ENCODE data around the gene JUNB.
A peak's percentile ranks its signal among the peaks of the same experiment; 100 is the strongest.
"Not testable (repeated sequence)": the region's sequence is repeated elsewhere in the genome, so short reads cannot be mapped to it uniquely, and the experiment has no call there.

JUNB gene

GRCh38 chr19:12817188-12817587, 25.9 kb downstream of the JUNB start:
- peaks cover 12% of the 10 kb centered on the region for H3K36me3 Mint-ChIP-seq (ENCODE audit: insufficient read depth)
- ATAC-seq (replicated peaks; ENCODE audit: extremely low read depth, poor library complexity, severe bottlenecking); H3K4me3 Mint-ChIP-seq; H3K27ac Mint-ChIP-seq (ENCODE audit: low read depth); H3K4me1 Mint-ChIP-seq; DNase-seq (ENCODE audit: low spot score in 2 of 2); H3K27me3 Mint-ChIP-seq; H3K9me3 Mint-ChIP-seq: not testable (repeated sequence)

GRCh38 chr19:12817810-12818209, 26.5 kb downstream of the JUNB start:
- H3K4me1 Mint-ChIP-seq; H3K4me3 Mint-ChIP-seq; DNase-seq (ENCODE audit: low spot score in 2 of 2); H3K36me3 Mint-ChIP-seq (ENCODE audit: insufficient read depth); H3K27me3 Mint-ChIP-seq; H3K27ac Mint-ChIP-seq (ENCODE audit: low read depth); ATAC-seq (replicated peaks; ENCODE audit: extremely low read depth, poor library complexity, severe bottlenecking); H3K9me3 Mint-ChIP-seq: not testable (repeated sequence)

GRCh38 chr19:12821761-12822160, 30.5 kb downstream of the JUNB start:
- no peaks in the 10 kb centered on the region for H3K36me3 Mint-ChIP-seq (ENCODE audit: insufficient read depth)
- DNase-seq (ENCODE audit: low spot score in 2 of 2) (no peak), ATAC-seq (replicated peaks; ENCODE audit: extremely low read depth, poor library complexity, severe bottlenecking) (no peak)
- H3K4me1 Mint-ChIP-seq = peaks cover 8% of the 10 kb centered on the region
- peaks cover 23% of the 10 kb centered on the region for H3K27me3 Mint-ChIP-seq
- H3K4me3 Mint-ChIP-seq = no peak overlapping the region
- H3K27ac Mint-ChIP-seq (ENCODE audit: low read depth) = no peak overlapping the region
- H3K9me3 Mint-ChIP-seq = no peaks in the 10 kb centered on the region

DNA sequence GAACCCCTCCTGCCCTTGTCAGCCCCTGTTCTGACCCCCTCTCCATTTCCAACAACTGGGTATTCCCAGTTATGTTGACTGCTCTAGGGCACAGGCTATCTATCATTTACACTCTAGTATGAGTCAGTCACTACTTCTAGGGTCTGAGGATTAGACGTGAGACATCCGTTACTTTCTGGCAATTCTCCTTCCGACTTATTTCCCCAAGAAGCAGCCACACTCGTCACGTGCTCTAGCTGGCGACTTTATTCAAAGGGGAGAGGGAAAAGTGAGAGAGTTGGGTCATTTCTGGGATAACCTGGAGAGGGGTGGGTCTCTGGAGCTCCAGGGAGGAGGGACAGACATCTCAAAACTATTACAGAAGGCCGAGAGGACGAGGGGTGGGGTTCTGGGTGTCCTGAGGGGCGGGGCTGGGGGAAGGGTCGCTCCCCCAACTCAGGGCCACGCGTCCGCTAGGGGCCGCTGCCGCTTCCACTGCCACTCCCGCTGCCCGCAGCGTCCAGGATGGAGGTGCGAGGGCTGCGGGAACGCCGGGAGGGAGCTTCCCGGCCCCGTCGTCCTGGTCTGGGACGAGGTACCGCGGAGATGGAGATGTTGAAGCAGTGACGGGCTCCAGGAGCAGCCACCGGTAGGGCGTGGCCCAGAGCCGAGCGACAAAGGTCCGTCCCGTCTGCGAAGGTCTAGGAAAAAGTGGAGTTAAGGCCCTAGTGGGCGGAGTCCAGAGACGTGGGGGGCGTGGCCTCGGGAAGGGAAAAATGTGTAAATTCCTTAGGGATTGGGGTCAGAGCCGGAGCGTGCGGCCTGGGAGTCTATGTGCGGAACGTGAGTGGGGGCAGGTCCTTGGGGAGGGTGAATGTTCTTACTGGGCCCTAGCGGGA, 34.2 kb downstream of the JUNB start:
- Mint-ChIP-seq H3K36me3 (ENCODE audit: insufficient read depth) (peaks cover 1% of the 10 kb centered on the region), H3K27me3 (peaks cover 54% of the 10 kb centered on the region), H3K4me1 (peaks cover 8% of the 10 kb centered on the region), H3K4me3 (no peak overlapping the region), H3K27ac (ENCODE audit: low read depth) (no peak overlapping the region), H3K9me3 (no peaks in the 10 kb centered on the region)
- ATAC-seq (replicated peaks; ENCODE audit: extremely low read depth, poor library complexity, severe bottlenecking) (no peak), DNase-seq (ENCODE audit: low spot score in 2 of 2) (no peak)

- no peak overlapping the region for H3K27ac Mint-ChIP-seq (ENCODE audit: low read depth)
- peaks cover 5% of the 10 kb centered on the region for H3K36me3 Mint-ChIP-seq (ENCODE audit: insufficient read depth)
- ATAC-seq (replicated peaks; ENCODE audit: extremely low read depth, poor library complexity, severe bottlenecking) (no peak), DNase-seq (ENCODE audit: low spot score in 2 of 2) (no peak)
- H3K4me3 Mint-ChIP-seq = no peak overlapping the region
- no peaks in the 10 kb centered on the region for H3K9me3 Mint-ChIP-seq
- H3K27me3 Mint-ChIP-seq = peaks cover 84% of the 10 kb centered on the region
- peaks cover 26% of the 10 kb centered on the region for H3K4me1 Mint-ChIP-seq
These were observed 37.2 kb downstream of the JUNB start for GRCh38 chr19:12828494-12828893.

DNA sequence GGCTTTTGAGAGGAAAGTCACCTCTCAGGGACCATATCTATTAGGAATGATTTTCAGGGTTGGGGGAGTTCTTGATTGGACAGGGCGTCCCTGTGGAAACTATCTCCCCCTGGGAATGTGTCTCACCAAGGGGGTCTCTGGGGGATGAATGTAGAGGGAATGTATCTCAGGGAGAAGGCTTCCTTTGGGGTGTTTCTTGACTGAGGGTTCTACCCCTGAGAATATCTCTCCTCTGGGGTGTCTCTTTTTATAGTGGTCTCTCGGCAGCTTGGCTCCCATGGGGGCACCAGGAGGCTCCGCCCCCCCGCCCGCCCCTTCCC, 42.1 kb downstream of the JUNB start:
- Mint-ChIP-seq H3K27ac (ENCODE audit: low read depth) (no peak overlapping the region), H3K27me3 (peaks cover 82% of the 10 kb centered on the region), H3K4me1 (peaks cover 18% of the 10 kb centered on the region), H3K9me3 (no peaks in the 10 kb centered on the region), H3K4me3 (peak overlapping the region; percentile 49), H3K36me3 (ENCODE audit: insufficient read depth) (peaks cover 10% of the 10 kb centered on the region)
- ATAC-seq (replicated peaks; ENCODE audit: extremely low read depth, poor library complexity, severe bottlenecking) (no peak), DNase-seq (ENCODE audit: low spot score in 2 of 2) (no peak)

- no peaks in the 10 kb centered on the region for H3K9me3 Mint-ChIP-seq
- peaks cover 79% of the 10 kb centered on the region for H3K27me3 Mint-ChIP-seq
- peaks cover 10% of the 10 kb centered on the region for H3K36me3 Mint-ChIP-seq (ENCODE audit: insufficient read depth)
- no peak for DNase-seq (ENCODE audit: low spot score in 2 of 2)
- peaks cover 20% of the 10 kb centered on the region for H3K4me1 Mint-ChIP-seq
- no peak overlapping the region for H3K27ac Mint-ChIP-seq (ENCODE audit: low read depth)
- ATAC-seq (replicated peaks; ENCODE audit: extremely low read depth, poor library complexity, severe bottlenecking) = peak; percentile 30
- H3K4me3 Mint-ChIP-seq = peak overlapping the region; percentile 53
These were observed 42.7 kb downstream of the JUNB start for GRCh38 chr19:12833738-12834565.

GRCh38 chr19:12834566-12834943, 43.3 kb downstream of the JUNB start, which contains the start of gene RTBDN:
TSS of gene RTBDN (minus strand) at chr19:12834579. CDS start at chr19:12829979, 4,600 bp downstream.
- Mint-ChIP-seq H3K9me3 (no peaks in the 10 kb centered on the region), H3K27ac (ENCODE audit: low read depth) (no peak within 1 kb of the TSS), H3K4me1 (peaks cover 26% of the 10 kb centered on the region), H3K36me3 (ENCODE audit: insufficient read depth) (peaks cover 12% of the 10 kb centered on the region), H3K27me3 (peaks cover 79% of the 10 kb centered on the region), H3K4me3 (peak within 1 kb of the TSS; percentile 53)
- ATAC-seq (replicated peaks; ENCODE audit: extremely low read depth, poor library complexity, severe bottlenecking) (no peak), DNase-seq (ENCODE audit: low spot score in 2 of 2) (no peak)

DNA sequence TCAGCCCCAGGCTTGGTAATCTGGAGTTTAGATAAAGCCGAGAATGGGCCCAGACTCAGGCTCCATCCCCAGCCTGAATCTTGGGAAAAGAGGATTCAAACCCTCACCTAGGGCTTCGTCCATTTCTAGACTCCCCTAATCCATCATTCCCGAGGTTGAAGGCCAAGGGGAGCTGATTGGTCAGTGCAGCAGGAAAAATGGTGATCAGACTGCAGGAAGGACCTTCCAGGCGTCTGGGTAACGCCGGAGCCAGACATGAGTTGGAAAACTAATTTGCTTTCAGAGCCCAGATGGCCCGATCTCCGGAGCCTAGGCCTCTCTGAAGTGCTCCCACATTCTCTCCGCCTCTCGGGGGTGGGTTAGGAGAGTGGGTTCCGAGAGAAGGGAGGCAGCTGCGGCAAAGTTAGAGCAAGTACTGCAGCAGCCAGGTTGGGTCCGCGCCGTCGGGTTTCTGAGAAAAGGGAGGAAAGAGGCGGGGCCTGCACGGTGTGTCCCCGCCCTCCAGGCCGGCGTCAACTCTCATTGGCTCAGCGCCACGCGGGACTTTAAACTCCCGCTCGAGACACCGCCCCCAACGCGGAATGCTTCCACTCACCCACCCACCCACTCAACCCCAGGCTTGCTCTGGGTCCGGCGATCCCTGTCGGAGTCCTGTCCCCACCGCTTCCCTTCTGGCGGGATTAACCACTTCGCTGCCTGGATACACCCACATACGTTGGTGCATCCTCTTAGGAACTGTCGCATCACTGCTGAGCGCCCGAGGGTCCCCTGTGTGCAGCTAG, 43.9 kb downstream of the JUNB start:
- ATAC-seq (replicated peaks; ENCODE audit: extremely low read depth, poor library complexity, severe bottlenecking) = no peak
- H3K9me3 Mint-ChIP-seq = no peaks in the 10 kb centered on the region
- H3K27me3 Mint-ChIP-seq = peaks cover 79% of the 10 kb centered on the region
- DNase-seq (ENCODE audit: low spot score in 2 of 2) = no peak
- H3K4me3 Mint-ChIP-seq = peak overlapping the region; percentile 53
- H3K4me1 Mint-ChIP-seq = peaks cover 26% of the 10 kb centered on the region
- no peak overlapping the region for H3K27ac Mint-ChIP-seq (ENCODE audit: low read depth)
- H3K36me3 Mint-ChIP-seq (ENCODE audit: insufficient read depth) = peaks cover 15% of the 10 kb centered on the region

- H3K4me1 Mint-ChIP-seq = peaks cover 26% of the 10 kb centered on the region
- no peaks in the 10 kb centered on the region for H3K9me3 Mint-ChIP-seq
- H3K27ac Mint-ChIP-seq (ENCODE audit: low read depth) = peak overlapping the region; percentile 44
- ATAC-seq (replicated peaks; ENCODE audit: extremely low read depth, poor library complexity, severe bottlenecking) (no peak), DNase-seq (ENCODE audit: low spot score in 2 of 2) (no peak)
- no peak overlapping the region for H3K4me3 Mint-ChIP-seq
- H3K36me3 Mint-ChIP-seq (ENCODE audit: insufficient read depth) = peaks cover 14% of the 10 kb centered on the region
- H3K27me3 Mint-ChIP-seq = peaks cover 79% of the 10 kb centered on the region
These were observed 45.2 kb downstream of the JUNB start for GRCh38 chr19:12836529-12836863.

- Mint-ChIP-seq H3K9me3 (no peaks in the 10 kb centered on the region), H3K4me3 (no peak overlapping the region), H3K27ac (ENCODE audit: low read depth) (no peak overlapping the region), H3K27me3 (peaks cover 79% of the 10 kb centered on the region), H3K36me3 (ENCODE audit: insufficient read depth) (peaks cover 14% of the 10 kb centered on the region), H3K4me1 (peaks cover 19% of the 10 kb centered on the region)
- DNase-seq (ENCODE audit: low spot score in 2 of 2) (no peak), ATAC-seq (replicated peaks; ENCODE audit: extremely low read depth, poor library complexity, severe bottlenecking) (no peak)
These were observed 45.9 kb downstream of the JUNB start for GRCh38 chr19:12837225-12837624.

GRCh38 chr19:12838182-12838885, 47.0 kb downstream of the JUNB start, which contains the start of gene MAST1:
TSS of gene MAST1 (plus strand) at chr19:12838515. CDS start at chr19:12838573, 58 bp downstream.
- Mint-ChIP-seq H3K27ac (ENCODE audit: low read depth) (no peak within 1 kb of the TSS), H3K4me1 (peaks cover 10% of the 10 kb centered on the region), H3K9me3 (no peaks in the 10 kb centered on the region), H3K27me3 (peaks cover 78% of the 10 kb centered on the region), H3K4me3 (peak within 1 kb of the TSS; percentile 64), H3K36me3 (ENCODE audit: insufficient read depth) (peaks cover 11% of the 10 kb centered on the region)
- ATAC-seq (replicated peaks; ENCODE audit: extremely low read depth, poor library complexity, severe bottlenecking) = peak; percentile 64
- DNase-seq (ENCODE audit: low spot score in 2 of 2) = no peak

Data from central memory CD8-positive, alpha-beta T cell (primary cell).